GF-D8 (cell line): ENCODE measurements around the gene HOXA3.

Source experiments
- DNase-seq: peaks from one replicate; lab custom pipeline; 2025; lab: John Stamatoyannopoulos, UW

The HOXA3 gene

GRCh38 chr7:27088002-27088922 lies 64.1 kb downstream of the HOXA3 start:
- DNase-seq = no peak

DNA sequence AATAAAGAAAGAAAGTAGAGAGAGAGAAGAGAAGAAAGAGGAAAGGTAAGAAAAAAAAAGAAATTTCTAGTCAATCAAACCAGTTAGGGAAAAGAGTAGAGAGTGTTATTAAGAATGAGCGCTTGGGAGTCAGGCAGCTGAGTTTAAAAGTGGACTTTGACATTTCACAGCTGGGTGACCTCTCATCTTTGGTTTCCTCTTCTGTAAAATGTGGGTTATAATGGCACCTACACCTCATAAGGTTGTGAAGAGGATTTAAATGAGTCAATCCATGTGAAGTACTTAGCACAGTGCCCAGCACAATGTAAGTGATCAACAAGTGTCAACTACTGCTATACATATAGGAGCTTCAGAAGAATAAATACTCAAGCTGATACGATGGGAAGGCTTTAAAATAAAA lies 68.7 kb downstream of the HOXA3 start:
- DNase-seq = no peak

DNA sequence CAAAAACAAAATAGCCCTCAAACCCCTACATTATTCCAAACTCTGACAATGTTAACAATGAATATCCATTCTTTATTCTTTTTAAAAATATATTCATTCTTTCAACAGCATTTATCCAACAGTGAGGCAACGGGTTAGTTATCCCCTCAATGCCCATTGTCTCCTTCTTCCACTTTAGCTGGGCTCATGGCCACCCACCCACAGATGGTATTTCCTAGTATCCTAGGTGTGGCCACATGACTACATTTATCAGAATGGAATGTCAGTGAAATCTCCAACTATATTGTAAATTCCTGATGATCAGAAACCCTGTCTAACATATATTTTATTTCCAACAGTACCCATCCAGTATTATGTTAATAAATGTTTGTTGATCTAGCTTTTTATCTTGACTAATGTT lies 70.2 kb downstream of the HOXA3 start:
- DNase-seq = no peak

GRCh38 chr7:27080844-27081436 lies 71.4 kb downstream of the HOXA3 start:
- DNase-seq = no peak

GRCh38 chr7:27079234-27079975 lies 73.0 kb downstream of the HOXA3 start:
- DNase-seq = no peak

DNA sequence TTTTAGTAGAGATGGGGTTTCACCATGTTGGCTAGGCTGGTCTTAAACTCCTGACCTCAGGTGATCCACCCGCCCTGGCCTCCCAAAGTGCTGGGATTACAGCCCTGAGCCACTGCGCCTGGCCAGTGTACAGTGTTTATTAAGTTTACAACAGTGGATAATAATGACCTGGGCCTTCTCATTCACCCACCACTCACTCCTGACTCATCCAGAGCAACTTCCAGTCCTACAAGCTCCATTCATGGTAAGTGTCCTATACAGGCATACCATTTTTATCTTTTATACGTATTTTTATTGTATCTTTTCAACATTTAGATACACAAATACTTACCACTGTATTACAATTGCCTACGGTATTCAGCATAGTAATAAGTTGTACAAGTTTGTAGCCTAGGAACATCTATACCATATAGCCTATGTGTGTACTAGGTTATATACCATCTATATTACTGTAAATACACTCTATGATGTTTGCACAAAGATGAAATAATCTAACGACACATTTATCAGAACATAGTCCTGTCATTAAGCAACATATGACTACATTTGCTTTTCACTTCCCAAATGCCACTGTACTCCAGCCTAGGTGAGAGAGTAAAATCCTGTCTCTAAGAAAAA lies 73.7 kb downstream of the HOXA3 start:
- no peak for DNase-seq

GRCh38 chr7:27073076-27073475 lies 79.3 kb downstream of the HOXA3 start:
- DNase-seq = no peak

DNA sequence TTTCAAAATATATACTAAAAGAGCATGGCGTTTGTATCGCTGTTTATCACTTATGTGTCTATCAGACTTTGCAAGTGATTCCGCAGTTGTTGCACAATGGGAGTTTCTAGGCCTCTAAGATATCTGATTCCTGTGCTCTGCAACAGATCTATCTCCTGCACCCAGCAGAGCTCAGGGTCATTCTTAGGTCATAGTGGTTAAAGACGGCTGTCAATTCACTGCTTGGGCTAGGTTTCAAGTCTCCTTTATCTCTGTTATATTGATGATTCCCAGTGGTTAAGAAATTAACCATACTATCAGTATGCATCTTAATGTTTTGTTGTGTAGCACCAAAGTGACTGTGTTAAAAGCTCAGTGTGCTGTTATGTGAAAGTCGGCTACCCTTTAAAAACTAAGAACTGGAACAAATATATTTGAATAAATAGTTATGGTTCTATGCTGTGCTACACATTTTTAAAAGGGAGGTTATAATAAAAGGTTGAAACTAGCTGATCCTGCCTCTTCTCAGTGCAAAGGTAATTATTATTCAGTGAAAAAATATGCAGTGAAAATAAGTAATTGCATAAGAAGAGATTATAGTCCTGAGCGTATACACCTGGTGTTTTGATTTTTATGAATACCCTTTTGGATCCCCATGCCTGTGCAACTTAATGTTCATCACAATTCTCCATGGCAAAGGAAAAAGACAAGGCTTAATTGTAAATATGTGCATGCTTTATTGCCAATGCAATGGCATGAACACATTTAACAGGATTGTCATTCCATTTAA lies 80.6 kb downstream of the HOXA3 start:
- DNase-seq = peak; percentile 49

GRCh38 chr7:27068259-27068658 lies 84.1 kb downstream of the HOXA3 start:
- DNase-seq = no peak

- no peak for DNase-seq
Measured at GRCh38 chr7:27066148-27066547, 86.2 kb downstream of the HOXA3 start.

GRCh38 chr7:27065709-27066108 lies 86.7 kb downstream of the HOXA3 start:
- no peak for DNase-seq

- DNase-seq = no peak
Measured at GRCh38 chr7:27064661-27065060, 87.7 kb downstream of the HOXA3 start.

DNA sequence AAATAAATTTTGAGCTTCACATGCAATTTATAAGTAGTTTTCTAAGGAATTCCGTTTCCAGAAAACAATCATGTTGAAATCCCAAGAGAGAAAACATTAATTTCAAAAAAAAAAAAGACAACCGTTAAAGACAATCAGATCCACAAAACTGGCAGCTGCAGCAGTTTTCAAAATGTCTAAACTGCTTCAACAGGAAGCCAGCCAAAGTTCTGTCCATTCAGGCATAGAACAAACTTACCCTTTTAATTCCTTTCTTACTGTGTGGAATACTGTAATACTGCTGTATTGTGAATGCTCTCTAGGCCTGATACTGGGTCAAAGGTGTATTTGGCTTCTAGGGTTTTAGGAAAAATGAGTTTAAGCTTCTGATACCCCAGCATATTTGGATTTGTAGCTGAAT lies 88.2 kb downstream of the HOXA3 start:
- DNase-seq = no peak

DNA sequence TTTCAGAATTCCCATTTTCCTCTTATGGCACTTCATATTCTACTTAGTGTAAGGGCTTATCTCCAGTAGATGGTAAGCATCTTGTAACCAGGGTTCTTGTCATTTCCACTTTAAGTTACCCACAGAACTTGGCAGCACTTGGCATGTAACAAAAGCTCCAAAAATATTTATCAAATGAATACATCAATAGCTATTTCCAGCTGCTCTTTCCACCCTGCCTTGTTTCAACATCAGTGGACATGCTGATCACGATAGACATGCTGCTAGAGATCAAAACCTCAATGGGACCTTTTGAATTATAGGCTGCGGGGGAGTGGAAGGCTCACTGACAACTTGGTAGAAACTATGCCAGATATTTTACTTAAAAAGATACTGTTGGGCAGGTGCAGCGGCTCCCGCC lies 89.4 kb downstream of the HOXA3 start:
- DNase-seq = no peak
